ENCODE measurements around the gene COL19A1.
"Not testable (repeated sequence)": the region's sequence is repeated elsewhere in the genome, so short reads cannot be mapped to it uniquely, and the experiment has no call there.

- TF ChIP-seq POLR2A (IDR thresholded peaks at IDR 0.05; ENCODE audit: extremely low read depth, insufficient read length); MYC (IDR thresholded peaks at IDR 0.05; ENCODE audit: low read depth, low read length): not testable (repeated sequence)
- TF ChIP-seq, protein P1, sequence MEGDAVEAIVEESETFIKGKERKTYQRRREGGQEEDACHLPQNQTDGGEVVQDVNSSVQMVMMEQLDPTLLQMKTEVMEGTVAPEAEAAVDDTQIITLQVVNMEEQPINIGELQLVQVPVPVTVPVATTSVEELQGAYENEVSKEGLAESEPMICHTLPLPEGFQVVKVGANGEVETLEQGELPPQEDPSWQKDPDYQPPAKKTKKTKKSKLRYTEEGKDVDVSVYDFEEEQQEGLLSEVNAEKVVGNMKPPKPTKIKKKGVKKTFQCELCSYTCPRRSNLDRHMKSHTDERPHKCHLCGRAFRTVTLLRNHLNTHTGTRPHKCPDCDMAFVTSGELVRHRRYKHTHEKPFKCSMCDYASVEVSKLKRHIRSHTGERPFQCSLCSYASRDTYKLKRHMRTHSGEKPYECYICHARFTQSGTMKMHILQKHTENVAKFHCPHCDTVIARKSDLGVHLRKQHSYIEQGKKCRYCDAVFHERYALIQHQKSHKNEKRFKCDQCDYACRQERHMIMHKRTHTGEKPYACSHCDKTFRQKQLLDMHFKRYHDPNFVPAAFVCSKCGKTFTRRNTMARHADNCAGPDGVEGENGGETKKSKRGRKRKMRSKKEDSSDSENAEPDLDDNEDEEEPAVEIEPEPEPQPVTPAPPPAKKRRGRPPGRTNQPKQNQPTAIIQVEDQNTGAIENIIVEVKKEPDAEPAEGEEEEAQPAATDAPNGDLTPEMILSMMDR (IDR thresholded peaks at IDR 0.05; ENCODE audit: low read depth, low read length), result not testable (repeated sequence)
- TF ChIP-seq, protein P2, sequence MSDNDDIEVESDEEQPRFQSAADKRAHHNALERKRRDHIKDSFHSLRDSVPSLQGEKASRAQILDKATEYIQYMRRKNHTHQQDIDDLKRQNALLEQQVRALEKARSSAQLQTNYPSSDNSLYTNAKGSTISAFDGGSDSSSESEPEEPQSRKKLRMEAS (IDR thresholded peaks at IDR 0.05; ENCODE audit: low read depth, low read length), result not testable (repeated sequence)
Measured at GRCh38 chr6:69921611-69922010, 55.3 kb downstream of the COL19A1 start.
